ENCODE measurements around the gene GNG7.
A peak's percentile ranks its signal among the peaks of the same experiment; 100 is the strongest.
"Not testable (repeated sequence)": the region's sequence is repeated elsewhere in the genome, so short reads cannot be mapped to it uniquely, and the experiment has no call there.

Gene GNG7

DNA sequence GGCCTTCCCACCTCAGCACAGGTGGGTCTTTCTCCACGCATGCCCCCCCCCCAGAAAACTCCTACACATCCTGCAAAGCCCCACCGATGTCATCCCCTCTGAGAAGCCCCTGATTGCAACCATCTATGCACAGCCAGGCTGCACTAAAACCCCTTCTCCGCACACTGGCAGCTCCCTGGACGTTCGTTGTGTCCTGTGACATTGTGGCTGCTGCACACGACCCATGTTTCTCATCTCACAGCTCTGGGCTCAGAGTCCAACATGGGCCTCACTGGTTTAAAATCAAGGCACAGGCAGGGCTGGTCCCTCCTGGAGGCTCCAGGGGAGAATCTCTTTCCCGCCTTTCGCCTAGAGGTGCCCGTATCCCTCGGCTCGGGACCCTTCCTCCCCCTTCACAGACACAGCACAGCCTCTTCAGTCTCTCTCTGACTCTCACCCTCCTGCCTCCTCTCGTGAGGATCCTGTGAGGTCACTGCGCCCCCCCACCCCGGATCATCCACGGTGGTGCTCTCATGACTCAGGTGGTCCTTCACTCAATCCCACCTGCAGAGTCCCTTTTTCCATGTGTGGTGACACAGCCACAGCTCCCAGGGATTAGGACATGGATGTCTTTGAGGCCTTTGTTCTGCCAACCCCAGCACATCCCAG is 155.3 kb downstream of the GNG7 start:
- no peak for DNase-seq

GRCh38 chr19:2546128-2547032 is 156.1 kb downstream of the GNG7 start:
- DNase-seq: no peak

GRCh38 chr19:2545416-2546127 is 156.9 kb downstream of the GNG7 start:
- not testable (repeated sequence) for DNase-seq

DNA sequence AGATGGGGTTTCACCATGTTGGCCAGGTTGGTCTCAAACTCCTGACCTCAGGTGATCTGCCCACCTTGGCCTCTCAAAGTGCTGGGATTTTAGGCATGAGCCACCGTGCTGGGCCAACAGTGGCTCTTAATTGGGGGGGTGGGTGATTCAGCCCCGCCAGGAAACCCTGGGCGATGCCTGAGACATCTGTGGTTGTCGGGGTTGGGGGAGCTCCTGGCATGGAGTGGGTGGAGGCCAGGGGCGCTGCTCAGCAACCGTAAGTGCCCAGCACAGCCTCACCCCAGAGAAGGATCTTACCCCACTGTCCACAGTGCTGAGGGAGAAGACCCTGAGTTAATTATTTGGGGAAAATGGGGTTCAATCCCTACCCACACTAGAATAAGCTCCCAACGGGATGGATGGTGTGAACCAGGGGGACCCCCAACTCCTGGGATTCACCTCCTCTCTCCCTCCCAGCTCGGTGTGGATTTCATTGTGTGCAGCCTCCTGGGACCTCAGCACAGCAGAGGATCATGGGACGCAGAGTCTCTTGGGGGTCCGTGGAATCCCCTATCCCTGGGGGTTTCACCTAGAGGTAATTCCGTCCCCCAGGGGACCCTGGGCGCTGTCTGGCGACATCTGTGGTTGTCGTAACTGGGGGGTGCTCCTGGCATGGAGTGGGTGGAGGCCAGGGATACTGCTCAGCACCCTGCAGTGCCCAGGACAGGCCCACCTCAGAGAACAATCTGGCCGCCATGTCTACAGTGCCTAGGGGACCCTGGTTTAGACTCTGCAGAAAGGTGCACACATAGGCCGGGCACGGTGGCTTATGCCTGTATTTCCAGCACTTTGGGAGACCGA is 157.7 kb downstream of the GNG7 start:
- no peak for DNase-seq

GRCh38 chr19:2543463-2544442 is 158.7 kb downstream of the GNG7 start:
- peak; percentile 37 to 40 for DNase-seq

DNA sequence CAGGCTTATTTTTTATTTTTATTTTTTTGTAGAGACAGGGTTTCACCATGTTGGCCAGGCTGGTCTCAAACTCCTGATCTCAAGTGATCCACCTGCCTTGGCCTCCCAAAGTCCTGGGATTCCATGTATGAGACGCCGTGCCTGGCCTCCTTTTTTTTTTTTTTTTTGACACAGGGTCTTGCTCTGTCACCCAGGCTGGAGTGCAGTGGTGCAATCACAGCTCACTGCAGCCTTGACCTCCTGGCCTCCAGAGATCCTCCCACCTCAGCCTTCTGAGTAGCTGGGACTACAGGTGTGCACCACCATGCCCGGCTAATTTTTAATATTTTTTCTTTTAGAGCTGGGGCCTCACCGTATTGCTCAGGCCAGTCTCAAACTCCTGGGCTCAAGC is 159.4 kb downstream of the GNG7 start:
- DNase-seq: not testable (repeated sequence)

GRCh38 chr19:2542341-2543069 is 160.0 kb downstream of the GNG7 start:
- DNase-seq: no peak

DNA sequence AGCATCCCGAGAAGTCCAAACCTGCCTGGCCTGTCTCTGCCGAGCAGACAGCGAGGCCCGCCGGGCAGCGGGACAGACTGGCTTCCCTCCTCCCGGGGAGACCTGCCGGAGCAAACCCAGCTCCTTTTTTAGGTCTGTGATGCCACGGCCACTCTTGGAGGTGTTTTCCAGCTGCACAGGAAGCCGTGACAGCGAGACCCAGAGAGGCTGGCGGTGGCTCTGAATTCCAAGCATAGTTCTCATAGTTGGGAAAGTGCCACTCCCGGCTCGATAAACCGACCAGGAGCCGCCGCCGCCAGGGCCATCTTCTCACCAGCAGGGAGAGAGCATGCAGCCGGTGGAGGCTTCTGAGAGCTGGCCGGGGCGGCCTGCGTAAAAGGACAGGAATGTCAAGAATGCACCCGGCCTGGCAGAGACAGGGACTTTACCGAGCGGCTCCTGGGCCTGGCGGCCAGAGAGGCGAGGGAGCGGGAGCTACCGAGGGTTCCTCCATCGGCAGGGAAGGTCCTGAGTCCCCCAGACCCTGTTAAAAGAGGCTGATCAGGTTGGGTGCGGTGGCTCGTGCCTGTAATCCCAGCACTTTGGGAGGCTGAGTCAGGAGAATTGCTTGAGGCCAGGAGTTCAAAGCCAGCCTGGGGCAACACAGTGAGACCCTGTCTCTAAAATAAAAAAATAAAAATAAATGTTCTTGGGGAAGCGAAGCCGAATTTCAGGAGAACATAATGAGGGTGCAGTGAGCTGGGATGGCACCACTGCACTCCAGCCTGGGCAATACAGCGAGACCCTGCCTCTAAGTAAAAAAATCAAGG is 161.6 kb downstream of the GNG7 start:
- no peak for DNase-seq

DNA sequence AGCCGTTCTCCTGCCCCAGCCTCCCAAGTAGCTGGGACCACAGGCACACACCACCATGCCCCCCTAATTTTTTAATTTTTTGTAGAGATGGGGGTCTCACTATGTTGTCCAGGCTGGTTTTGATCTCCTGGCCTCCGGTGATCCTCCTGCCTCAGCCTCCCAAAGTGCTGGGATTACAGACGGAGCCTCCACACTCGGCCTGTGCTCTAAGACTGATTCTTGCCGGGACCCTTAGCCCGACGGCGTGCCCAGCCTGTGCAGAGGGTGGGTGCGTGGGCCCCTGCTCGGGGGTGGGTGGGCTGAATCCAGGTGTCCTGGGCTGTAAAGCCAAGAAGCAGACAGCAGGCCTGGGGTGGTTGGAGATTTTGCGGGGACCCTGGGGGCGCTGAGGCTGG is 162.2 kb downstream of the GNG7 start:
- no peak for DNase-seq

- DNase-seq: no peak
Measured at GRCh38 chr19:2538096-2538757, 164.3 kb downstream of the GNG7 start.

GRCh38 chr19:2537584-2537983 is 164.9 kb downstream of the GNG7 start:
- not testable (repeated sequence) for DNase-seq

DNA sequence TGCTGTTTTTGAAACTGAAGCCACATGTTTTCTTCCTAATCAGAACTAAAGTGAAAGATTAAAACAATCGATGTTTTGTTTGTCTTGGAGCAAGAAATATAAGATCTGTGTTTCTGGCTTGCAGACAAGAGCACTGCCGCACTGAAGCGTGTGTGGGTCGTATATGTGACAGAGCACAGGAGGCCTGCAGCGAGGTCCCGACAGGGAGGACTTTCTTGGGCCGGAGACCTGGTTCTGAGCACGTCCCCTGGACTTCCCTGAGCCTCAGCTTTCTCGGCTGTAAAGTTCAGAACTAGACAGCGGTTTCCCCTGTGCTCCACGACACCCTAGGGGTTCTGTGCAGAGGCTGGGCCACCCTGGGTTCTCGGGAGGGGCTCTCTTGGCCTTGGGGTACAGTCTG is 166.0 kb downstream of the GNG7 start:
- DNase-seq: no peak

GRCh38 chr19:2534423-2535013 is 168.0 kb downstream of the GNG7 start:
- DNase-seq: no peak

- DNase-seq: no peak
Measured at GRCh38 chr19:2533686-2534422, 168.6 kb downstream of the GNG7 start.

DNA sequence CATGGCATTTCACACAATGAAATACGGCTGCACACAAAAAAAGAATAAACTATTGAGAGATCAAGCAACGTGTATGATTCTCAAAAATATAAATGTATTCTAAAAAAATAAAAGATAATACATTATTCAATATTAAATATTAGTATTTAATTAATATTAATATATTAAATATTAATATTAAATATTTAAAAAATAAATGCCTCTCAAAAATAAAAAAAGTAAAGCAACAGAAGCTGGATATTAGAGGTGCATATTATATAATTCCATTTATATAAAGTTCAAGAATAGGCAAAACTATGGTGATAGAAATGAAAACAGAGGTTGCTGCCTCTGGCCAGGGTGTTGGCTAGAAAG is 169.4 kb downstream of the GNG7 start:
- no peak for DNase-seq

GRCh38 chr19:2532252-2533071 is 170.0 kb downstream of the GNG7 start:
- no peak for DNase-seq

DNA sequence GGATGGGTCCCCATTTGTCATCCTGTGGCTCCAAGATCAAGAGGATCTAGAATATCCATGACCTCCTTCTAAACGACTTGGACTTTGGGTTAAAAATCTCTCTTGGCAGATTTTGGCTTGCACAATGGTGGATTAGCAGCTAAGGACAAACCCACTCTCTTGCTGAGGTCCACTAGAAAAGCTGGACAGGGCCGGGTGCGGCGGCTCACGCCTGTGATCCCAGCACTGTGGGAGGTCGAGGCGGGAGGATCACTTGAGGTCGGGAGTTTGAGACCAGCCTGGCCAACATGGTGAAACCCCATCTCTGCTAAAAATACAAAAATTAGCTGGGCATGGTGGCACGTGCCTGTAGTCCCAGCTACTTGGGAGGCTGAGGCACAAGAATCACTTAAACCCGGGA is 172.6 kb downstream of the GNG7 start:
- not testable (repeated sequence) for DNase-seq

Measured in cerebellar nuclear complex (tissue), 1 donor.